DLD1 (cell line): Measurements from ENCODE around the gene LURAP1L.
"Not testable (repeated sequence)": the region's sequence is repeated elsewhere in the genome, so short reads cannot be mapped to it uniquely, and the experiment has no call there.

Source experiments
- in situ Hi-C: cut with HindIII; loops from 2 replicates; pipeline ENCODE4 v1.10.0; 2017; ENCODE audit warnings: low sequenced_read_pairs

The LURAP1L gene

DNA sequence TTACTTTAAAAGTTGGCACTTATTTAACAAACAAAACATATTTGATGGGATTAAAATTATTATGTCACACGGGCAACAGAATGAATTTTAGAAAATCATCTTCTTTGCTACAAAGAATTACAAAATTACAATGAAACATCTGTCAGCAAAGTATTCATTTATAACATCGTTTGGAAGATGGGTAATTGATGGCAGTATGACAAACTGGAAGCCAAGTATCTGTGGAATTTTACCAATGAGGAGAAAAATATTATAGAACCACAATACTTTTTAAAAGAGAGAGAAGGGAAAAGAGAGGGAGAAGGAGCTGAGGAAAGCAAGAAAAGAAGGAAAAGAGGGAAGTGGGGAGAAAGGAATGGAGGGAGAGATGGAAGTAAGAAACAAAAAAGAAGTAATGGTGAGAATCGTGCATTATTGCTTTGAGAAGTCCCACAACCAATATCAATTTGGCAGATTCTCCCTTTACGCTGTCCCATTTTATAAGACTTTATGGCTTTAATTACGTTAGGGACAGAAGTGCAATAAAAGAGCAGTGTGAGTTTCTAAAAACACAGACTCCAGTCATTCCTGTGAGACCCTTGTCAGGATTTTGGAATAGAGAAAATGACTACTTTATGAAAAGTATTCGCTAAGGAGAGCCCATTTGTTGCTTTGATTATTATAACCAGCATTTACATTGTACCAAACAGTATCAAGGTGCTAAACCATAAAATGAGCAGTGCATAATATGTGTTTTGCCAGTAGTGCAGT is 76.7 kb downstream of the LURAP1L start:
- in situ Hi-C loops: no loop called here

DNA sequence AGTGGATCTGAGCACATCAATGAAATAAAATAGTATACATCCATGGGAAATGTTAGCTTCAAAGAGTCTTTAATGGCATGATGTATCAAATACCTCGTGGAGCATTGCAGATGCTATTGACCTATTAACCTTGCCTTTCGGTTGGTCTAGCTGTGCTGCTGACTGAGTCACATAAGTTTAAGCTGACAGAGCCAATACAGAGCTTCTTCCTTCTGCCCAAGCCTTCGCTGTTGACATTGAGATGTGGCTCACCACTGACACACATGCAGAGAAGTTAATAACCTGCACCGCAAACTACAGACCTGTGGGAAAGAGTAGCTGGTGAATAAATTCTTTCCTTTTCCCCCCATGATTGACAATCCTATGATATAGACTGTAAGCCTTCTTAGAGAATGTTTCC is 78.2 kb downstream of the LURAP1L start:
- in situ Hi-C loops: no loop called here

DNA sequence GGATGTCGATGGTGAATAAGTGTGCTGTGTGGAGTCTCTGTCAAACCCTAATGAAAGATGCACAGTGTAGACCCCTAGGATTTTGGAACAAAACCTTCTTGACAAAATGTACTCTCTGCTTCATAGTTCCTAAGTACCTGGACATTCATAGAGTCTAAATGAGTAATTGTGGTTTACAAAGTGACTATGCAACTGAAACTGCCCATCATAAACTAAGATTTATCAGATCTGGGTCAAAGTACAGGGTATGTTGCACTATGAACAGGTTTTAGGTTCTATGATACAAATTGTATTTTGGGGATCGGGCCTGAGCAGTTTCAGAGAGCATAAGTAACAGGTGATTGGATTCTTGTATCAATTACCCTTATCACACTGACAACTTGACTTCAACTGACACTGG is 79.4 kb downstream of the LURAP1L start:
- in situ Hi-C loops: no loop called here

GRCh38 chr9:12855066-12855465 is 80.2 kb downstream of the LURAP1L start:
- in situ Hi-C loops: no loop called here

DNA sequence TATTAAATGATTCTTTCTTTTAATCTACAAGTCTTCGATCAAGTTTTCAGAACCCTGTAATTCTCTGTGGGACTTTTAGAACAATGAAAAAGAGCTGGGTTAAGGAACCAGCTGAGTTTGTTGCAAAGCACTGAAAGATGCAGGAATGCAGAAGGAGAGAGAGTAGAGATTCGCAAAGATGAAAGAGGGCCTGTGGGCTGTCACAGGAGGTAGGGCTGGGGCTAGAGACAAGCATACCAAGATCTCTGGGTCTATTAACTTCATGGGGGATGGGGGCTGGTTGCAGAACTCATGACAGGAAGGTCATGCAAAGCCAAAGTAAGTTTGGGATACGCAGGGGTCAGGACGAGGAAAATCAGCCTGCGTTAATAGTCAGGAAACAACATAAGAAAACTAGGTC is 81.8 kb downstream of the LURAP1L start:
- in situ Hi-C loops: no loop called here

DNA sequence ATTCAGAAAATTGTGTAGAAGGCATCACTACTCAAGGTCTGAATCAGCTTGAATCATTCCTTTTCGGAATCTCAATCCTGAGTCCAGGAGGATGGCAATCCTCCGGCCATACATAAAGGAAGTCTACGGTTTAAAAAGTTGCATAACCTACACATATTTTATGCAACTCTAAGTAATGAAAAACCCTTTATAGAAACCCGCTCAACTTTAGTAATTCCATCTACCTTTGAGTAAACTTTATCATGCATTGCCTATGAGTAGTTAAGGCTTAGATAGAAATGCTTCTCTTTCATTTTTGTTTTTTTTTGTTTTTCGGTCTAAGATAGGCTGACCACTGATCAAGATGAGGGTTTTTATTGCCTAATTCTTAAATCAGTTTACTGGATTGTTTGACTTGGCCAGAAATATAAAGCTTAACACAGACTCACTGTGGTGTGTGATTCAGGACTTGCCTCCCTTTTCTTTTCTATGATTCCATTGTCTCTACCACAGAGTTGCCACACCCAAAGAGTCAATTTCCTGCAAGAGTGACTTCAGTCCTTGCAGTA is 85.0 kb downstream of the LURAP1L start:
- in situ Hi-C loops: no loop called here

DNA sequence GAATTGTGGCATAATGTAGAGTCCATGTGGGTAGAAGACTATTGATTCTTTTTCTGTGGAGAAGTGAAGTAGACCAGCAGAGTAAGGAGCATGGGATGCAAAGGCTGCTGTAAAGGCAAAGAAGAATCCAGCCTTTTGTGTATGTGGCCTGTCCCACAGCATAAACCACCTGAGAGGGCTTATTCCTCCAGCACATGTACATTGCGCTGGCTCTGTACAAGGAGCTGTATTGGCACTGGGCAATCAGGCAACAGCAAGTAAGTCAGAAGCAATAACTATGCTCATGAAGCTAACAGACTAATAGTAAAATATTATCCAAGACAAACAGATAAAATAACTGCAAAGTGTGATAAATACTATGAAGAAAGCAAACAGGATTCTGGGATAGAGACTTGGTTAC is 86.2 kb downstream of the LURAP1L start:
- in situ Hi-C loops: no loop called here

- in situ Hi-C loops: no loop called here
Measured at GRCh38 chr9:12862611-12863410, 88.0 kb downstream of the LURAP1L start.

DNA sequence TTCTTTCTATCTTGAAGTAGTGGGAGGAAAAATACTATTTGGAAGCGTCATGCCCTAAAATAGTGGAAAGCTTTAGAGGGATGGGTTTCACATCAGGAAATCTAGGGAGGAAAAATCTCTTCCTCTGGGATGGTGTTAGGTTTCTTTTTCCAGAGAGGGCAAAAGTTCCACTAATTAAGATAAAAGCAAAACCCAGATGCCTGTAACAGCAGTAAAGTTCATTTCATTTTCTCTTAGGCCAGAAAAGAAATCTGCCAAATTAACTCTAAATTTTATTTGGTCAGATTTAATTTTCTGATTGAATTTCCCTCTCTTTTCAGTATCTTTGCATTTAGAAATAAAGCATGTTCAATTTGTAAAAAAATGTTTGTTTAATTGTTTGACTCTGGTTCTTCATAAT is 88.8 kb downstream of the LURAP1L start:
- in situ Hi-C loops: no loop called here

GRCh38 chr9:12865380-12865779 is 90.6 kb downstream of the LURAP1L start:
- in situ Hi-C loops: not testable (repeated sequence)
